Thymus (tissue), 2 donors: ENCODE results near the gene GPR35. TPM values are rescaled to one million over a fixed set of nuclear protein-coding genes. Genes with fewer than 3 reads are reported as not detected.

Experiments used
- polyA plus RNA-seq: library from polyadenylated mRNA; stranded (reverse); fragments of 200-250 nt; gene quantifications from one replicate; pipeline ENCODE4 v1.2.3, GENCODE V29; 2013
- total RNA-seq: library from RNA; stranded (reverse); fragments of 120-200 nt; gene quantifications from one replicate; pipeline ENCODE4 v1.2.4, GENCODE V29; 2013
- donor health status: healthy.

Gene GPR35
- total and polyA plus RNA-seq, 2 donors = 5.9 to 21.8 TPM

Other genes with a start within 250 kb of the GPR35 start
- 4.4 TPM for gene GPC1, start 189.8 kb upstream of the GPR35 start, total RNA-seq
- 46.6 TPM for gene GPC1, start 189.8 kb upstream of the GPR35 start, polyA plus RNA-seq
- gene ANKMY1, start 67.5 kb upstream of the GPR35 start, total RNA-seq = 6.6 TPM
- gene ANKMY1, start 67.5 kb upstream of the GPR35 start, polyA plus RNA-seq = 10.3 TPM
- gene DUSP28, start 65.1 kb upstream of the GPR35 start, total RNA-seq = 7.2 TPM
- 9.0 TPM for gene DUSP28, start 65.1 kb upstream of the GPR35 start, polyA plus RNA-seq
- gene RNPEPL1, start 57.0 kb upstream of the GPR35 start, total RNA-seq = 14.3 TPM
- 109 TPM for gene RNPEPL1, start 57.0 kb upstream of the GPR35 start, polyA plus RNA-seq
- 34.1 TPM for gene CAPN10, start 38.7 kb upstream of the GPR35 start, total RNA-seq
- gene CAPN10, start 38.7 kb upstream of the GPR35 start, polyA plus RNA-seq = 67.0 TPM
- gene AQP12B, start 57.4 kb downstream of the GPR35 start, total RNA-seq = under 0.01 TPM
- 0.11 TPM for gene AQP12B, start 57.4 kb downstream of the GPR35 start, polyA plus RNA-seq
- gene AQP12A, start 66.4 kb downstream of the GPR35 start, total RNA-seq = not detected
- 0.34 TPM for gene AQP12A, start 66.4 kb downstream of the GPR35 start, polyA plus RNA-seq
- 0.42 TPM for gene KIF1A, start 194.7 kb downstream of the GPR35 start, total RNA-seq
- 0.78 TPM for gene KIF1A, start 194.7 kb downstream of the GPR35 start, polyA plus RNA-seq
- 0.14 TPM for gene AGXT, start 243.3 kb downstream of the GPR35 start, total RNA-seq
- 0.94 TPM for gene AGXT, start 243.3 kb downstream of the GPR35 start, polyA plus RNA-seq